ENCODE measurements around the gene DNAH1.

DNAH1 gene

GRCh38 chr3:52440249-52440551 is 124.1 kb downstream of the DNAH1 start:
- no peaks in the 10 kb centered on the region for H3K27me3 ChIP-seq (ENCODE audit: insufficient read depth, poor library complexity, severe bottlenecking)
- peaks cover 5% of the 10 kb centered on the region for H3K4me1 ChIP-seq (ENCODE audit: insufficient read depth, poor library complexity, severe bottlenecking)
- no peak for ATAC-seq (ENCODE audit: low read depth)
- no peak overlapping the region for H3K4me3 ChIP-seq (ENCODE audit: severe bottlenecking)
- no peaks in the 10 kb centered on the region for H3K36me3 ChIP-seq (ENCODE audit: low read depth)
- H3K27ac ChIP-seq (ENCODE audit: poor library complexity, severe bottlenecking): no peak overlapping the region
- TF ChIP-seq CTCF (IDR thresholded peaks at IDR 0.05; ENCODE audit: poor library complexity, severe bottlenecking): no peak
- no peak for DNase-seq (ENCODE audit: low spot score)
- H3K9me3 ChIP-seq (ENCODE audit: severe bottlenecking): no peaks in the 10 kb centered on the region

DNA sequence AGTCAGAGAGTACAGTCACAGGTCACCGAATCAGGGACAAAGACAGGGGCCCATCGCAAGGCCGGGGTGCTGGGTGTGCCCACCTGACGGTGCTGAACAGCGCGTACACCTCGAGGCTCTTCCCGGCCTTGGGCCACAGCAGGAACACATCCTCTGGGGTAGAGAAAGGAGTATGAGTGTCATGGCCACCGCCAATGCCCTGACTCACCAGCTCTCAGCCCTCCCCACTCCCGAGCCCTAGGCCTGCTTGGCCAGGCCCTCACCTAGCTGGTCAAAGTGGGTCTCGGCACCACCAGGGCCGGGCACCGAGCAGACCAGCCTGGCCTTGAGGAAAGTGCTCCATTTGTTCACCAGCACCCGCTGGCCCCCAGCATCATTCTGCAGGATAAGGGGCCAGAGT is 124.6 kb downstream of the DNAH1 start:
- no peak for TF ChIP-seq CTCF (IDR thresholded peaks at IDR 0.05; ENCODE audit: poor library complexity, severe bottlenecking)
- no peaks in the 10 kb centered on the region for H3K9me3 ChIP-seq (ENCODE audit: severe bottlenecking)
- no peaks in the 10 kb centered on the region for H3K36me3 ChIP-seq (ENCODE audit: low read depth)
- no peak for DNase-seq (ENCODE audit: low spot score)
- peaks cover 5% of the 10 kb centered on the region for H3K4me1 ChIP-seq (ENCODE audit: insufficient read depth, poor library complexity, severe bottlenecking)
- ATAC-seq (ENCODE audit: low read depth): no peak
- H3K4me3 ChIP-seq (ENCODE audit: severe bottlenecking): no peak overlapping the region
- H3K27ac ChIP-seq (ENCODE audit: poor library complexity, severe bottlenecking): no peak overlapping the region
- H3K27me3 ChIP-seq (ENCODE audit: insufficient read depth, poor library complexity, severe bottlenecking): no peaks in the 10 kb centered on the region

DNA sequence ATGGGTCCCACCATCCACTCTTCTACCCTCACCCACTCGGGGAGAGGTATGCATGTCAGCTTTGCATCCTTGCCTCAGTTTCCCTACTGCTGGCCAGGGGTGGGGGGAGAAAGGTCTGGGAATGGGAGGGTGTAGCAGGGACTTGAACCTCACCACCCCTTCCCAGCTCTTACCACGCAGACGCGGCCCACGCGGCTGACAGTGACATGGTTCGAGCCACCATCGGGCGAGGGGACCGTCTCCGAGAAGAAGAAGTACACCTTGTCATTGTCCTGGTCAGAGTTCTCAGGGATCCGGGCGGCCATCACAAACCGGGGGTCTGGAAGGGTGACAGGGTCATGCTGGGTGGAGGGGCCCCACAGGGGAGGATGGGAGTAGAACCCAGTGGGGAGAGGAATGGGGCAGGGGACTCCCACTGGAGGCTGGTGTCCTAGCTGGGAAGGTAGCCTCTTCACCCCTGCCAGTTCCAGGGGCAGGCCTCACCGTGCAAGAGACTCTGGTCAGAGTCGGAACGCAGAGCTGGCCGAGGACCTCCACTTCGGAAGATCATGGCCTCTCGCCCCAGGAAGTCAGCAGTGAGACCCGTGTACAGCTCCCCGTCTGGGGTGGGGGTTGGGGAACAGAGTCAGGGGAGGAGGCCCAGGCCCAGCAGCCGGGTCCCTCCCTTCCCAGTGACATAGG is 125.1 kb downstream of the DNAH1 start:
- Histone ChIP-seq H3K4me1 (ENCODE audit: insufficient read depth, poor library complexity, severe bottlenecking) (peaks cover 5% of the 10 kb centered on the region), H3K9me3 (ENCODE audit: severe bottlenecking) (no peaks in the 10 kb centered on the region)
- no peak for TF ChIP-seq CTCF (IDR thresholded peaks at IDR 0.05; ENCODE audit: poor library complexity, severe bottlenecking)

GRCh38 chr3:52441772-52442332 is 125.7 kb downstream of the DNAH1 start:
- ATAC-seq (ENCODE audit: low read depth) (no peak), DNase-seq (ENCODE audit: low spot score) (no peak)
- Histone ChIP-seq H3K9me3 (ENCODE audit: severe bottlenecking) (no peaks in the 10 kb centered on the region), H3K4me3 (ENCODE audit: severe bottlenecking) (no peak overlapping the region), H3K36me3 (ENCODE audit: low read depth) (no peaks in the 10 kb centered on the region), H3K27me3 (ENCODE audit: insufficient read depth, poor library complexity, severe bottlenecking) (no peaks in the 10 kb centered on the region), H3K4me1 (ENCODE audit: insufficient read depth, poor library complexity, severe bottlenecking) (peaks cover 5% of the 10 kb centered on the region), H3K27ac (ENCODE audit: poor library complexity, severe bottlenecking) (no peak overlapping the region)
- no peak for TF ChIP-seq CTCF (IDR thresholded peaks at IDR 0.05; ENCODE audit: poor library complexity, severe bottlenecking)

More for the DNA sequence above, 125.1 kb downstream of the DNAH1 start:
- Histone ChIP-seq H3K27ac (ENCODE audit: poor library complexity, severe bottlenecking) (no peak overlapping the region), H3K36me3 (ENCODE audit: low read depth) (no peaks in the 10 kb centered on the region), H3K4me3 (ENCODE audit: severe bottlenecking) (no peak overlapping the region), H3K27me3 (ENCODE audit: insufficient read depth, poor library complexity, severe bottlenecking) (no peaks in the 10 kb centered on the region)
- ATAC-seq (ENCODE audit: low read depth) (no peak), DNase-seq (ENCODE audit: low spot score) (no peak)

Measured in RWPE2 (cell line).